SU-DHL-6 (cell line): ENCODE results near the gene REST.

ENCODE experiments used
- EZH2phosphoT487 ChIP-seq: fragments of 200-600 bp; sonication (generic), shearing (Covaris generic); conservative IDR thresholded peaks from 2 replicates; pipeline ENCODE4 v1.6.1; 2018; ENCODE audit warnings: mild to moderate bottlenecking, antibody characterized with exemption, low read length, moderate library complexity, mixed read lengths
- TF ChIP-seq, protein P1 (sequence below): fragments of 200-600 bp; sonication (generic); IDR thresholded peaks from one replicate; pipeline ENCODE4 v1.5.1; 2017; ENCODE audit warnings: antibody characterized with exemption, mild to moderate bottlenecking, low read length, moderate library complexity; ENCODE audit not compliant: insufficient read depth, poor library complexity, severe bottlenecking

DNA sequence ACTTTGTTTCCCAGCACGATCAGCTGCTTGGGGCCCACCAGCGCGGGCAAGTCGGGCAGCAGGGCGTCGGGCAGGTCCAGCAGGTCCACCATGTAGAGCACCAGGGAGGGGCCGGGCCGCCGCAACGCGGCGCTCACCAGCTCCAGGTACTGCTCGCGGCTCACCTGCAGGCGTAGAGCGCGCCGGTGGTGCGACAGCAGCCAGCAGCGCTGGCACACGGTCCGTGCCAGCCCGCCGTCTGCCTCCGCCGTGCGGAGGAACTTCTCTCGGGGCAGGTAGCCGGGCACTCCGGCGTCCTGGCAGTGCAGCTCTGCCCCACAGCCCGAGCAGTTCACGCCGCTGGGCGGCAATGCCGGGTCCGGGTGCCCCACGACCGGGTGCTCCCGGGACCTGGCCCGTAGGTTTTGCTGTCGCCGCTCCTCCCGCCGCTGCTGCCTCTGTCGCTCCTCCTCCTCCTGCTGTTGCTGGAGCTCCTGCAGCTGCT, 69.2 kb downstream of the REST start:
- TF ChIP-seq, protein P1, sequence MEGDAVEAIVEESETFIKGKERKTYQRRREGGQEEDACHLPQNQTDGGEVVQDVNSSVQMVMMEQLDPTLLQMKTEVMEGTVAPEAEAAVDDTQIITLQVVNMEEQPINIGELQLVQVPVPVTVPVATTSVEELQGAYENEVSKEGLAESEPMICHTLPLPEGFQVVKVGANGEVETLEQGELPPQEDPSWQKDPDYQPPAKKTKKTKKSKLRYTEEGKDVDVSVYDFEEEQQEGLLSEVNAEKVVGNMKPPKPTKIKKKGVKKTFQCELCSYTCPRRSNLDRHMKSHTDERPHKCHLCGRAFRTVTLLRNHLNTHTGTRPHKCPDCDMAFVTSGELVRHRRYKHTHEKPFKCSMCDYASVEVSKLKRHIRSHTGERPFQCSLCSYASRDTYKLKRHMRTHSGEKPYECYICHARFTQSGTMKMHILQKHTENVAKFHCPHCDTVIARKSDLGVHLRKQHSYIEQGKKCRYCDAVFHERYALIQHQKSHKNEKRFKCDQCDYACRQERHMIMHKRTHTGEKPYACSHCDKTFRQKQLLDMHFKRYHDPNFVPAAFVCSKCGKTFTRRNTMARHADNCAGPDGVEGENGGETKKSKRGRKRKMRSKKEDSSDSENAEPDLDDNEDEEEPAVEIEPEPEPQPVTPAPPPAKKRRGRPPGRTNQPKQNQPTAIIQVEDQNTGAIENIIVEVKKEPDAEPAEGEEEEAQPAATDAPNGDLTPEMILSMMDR, result no peak
- no peak for TF ChIP-seq EZH2phosphoT487
